HFF-Myc (cell line): ENCODE results near the gene KTN1.
A peak's percentile ranks its signal among the peaks of the same experiment; 100 is the strongest.

Source experiments
- DNase-seq: peaks from one replicate; pipeline ENCODE4 v3.0.0-alpha.2; 2011; ENCODE audit warnings: low read depth; ENCODE audit errors: extremely low read depth
- H3K4me3 ChIP-seq: replicated peaks from 2 replicates; pipeline ENCODE4 v1.5.1; 2011; ENCODE audit warnings: low read depth, mild to moderate bottlenecking, control low read depth, low read length
- CTCF ChIP-seq: IDR thresholded peaks from 2 replicates; pipeline ENCODE4 v1.5.1; 2012; ENCODE audit warnings: mild to moderate bottlenecking, low read depth, low read length, control low read depth; ENCODE audit errors: missing control alignments

Gene KTN1

GRCh38 chr14:55715889-55716288 is 135.9 kb downstream of the KTN1 start:
- H3K4me3 ChIP-seq: no peak overlapping the region
- DNase-seq: peak; percentile 66
- no peak for TF ChIP-seq CTCF

- H3K4me3 ChIP-seq: no peak overlapping the region
- no peak for DNase-seq
- TF ChIP-seq CTCF: no peak
Measured at GRCh38 chr14:55717621-55718020, 137.6 kb downstream of the KTN1 start.

GRCh38 chr14:55718551-55718950 is 138.5 kb downstream of the KTN1 start:
- no peak for TF ChIP-seq CTCF
- no peak overlapping the region for H3K4me3 ChIP-seq
- DNase-seq: no peak

DNA sequence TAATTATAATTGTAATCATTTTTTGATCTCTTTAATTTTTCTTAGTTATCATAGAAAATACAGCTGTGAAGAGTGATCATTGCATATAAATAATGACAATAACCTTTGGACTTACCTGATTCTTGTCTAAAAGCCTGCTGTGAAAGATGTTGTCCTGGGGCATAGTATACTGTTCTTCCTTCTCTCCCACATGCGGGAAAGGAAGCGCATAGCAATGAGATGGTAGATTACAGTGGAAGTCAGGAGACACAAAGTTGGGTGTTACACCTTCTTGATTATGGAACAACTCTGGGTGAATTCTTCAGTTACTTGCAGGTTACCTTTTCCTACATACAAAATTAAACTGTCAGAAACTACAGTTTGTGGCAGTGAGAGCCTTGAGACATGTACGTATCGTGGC is 140.8 kb downstream of the KTN1 start:
- H3K4me3 ChIP-seq: no peak overlapping the region
- TF ChIP-seq CTCF: no peak
- no peak for DNase-seq

DNA sequence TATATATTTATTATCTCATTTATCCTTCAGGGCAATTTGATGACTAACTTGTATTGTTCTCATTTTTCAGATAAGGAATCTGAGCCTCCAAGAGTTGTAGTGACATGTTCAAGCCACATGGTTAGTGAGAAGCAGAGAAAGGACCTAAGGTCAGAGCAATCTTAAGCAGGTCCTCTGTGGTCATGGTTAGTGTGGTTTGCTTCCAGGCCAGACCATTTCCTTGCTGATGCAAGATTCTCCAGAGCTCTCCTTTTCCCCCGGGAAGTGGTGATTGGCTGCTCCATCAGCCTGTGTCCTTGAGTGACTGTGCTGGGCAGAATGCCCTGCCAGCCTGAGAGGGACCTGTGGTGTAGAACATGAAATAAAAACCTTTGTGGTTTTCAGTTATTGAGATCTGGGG is 141.3 kb downstream of the KTN1 start:
- no peak for TF ChIP-seq CTCF
- peak; percentile 59 for DNase-seq
- no peak overlapping the region for H3K4me3 ChIP-seq

DNA sequence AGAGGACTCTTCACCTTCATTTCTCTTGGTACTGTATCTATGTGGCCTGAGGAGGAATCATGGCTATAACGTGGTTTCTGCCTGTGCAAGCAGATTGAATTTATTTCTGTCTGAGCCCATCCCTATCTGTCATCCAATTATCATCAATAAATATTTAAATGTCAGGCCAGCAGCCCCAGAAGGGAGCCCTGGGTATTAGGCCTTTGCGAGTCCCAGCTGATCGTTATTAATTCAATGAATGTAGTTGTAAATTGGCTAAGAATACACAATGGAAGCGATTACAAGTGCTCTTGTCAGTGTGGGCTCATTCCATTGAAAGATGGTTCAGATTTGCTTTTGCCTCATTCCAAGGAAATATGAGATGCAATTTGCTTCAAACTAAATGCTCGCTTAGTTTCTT is 142.0 kb downstream of the KTN1 start:
- no peak for DNase-seq
- no peak for TF ChIP-seq CTCF
- no peak overlapping the region for H3K4me3 ChIP-seq

GRCh38 chr14:55724736-55725135 is 144.7 kb downstream of the KTN1 start:
- no peak for DNase-seq
- no peak for TF ChIP-seq CTCF
- no peak overlapping the region for H3K4me3 ChIP-seq
